Prostate gland (tissue), 2 donors: ENCODE results near the gene LHB.

Experiments
- POLR2A ChIP-seq: fragments of 450-650 bp; IDR thresholded peaks from one replicate; pipeline ENCODE4 v1.6.1; 2016; ENCODE audit warnings: antibody characterized with exemption, mild to moderate bottlenecking
- POLR2AphosphoS5 ChIP-seq: sonication (generic); formaldehyde crosslinking; IDR thresholded peaks from one replicate; pipeline ENCODE4 v1.6.1; 2017; ENCODE audit warnings: antibody characterized with exemption
- TF ChIP-seq, protein P1 (sequence below), 4 experiments: fragments of 200-600 bp in 2 of 4; fragments of 450-650 bp in 2 of 4; sonication (generic) in 2 of 4; IDR thresholded peaks; 1 replicate in 3 of 4; 2 replicates in 1 of 4; pipeline ENCODE4 v1.5.1; 2016 to 2019; ENCODE audit warnings: antibody characterized with exemption in 4 of 4, mild to moderate bottlenecking in 2 of 4, moderate library complexity in 2 of 4

DNA sequence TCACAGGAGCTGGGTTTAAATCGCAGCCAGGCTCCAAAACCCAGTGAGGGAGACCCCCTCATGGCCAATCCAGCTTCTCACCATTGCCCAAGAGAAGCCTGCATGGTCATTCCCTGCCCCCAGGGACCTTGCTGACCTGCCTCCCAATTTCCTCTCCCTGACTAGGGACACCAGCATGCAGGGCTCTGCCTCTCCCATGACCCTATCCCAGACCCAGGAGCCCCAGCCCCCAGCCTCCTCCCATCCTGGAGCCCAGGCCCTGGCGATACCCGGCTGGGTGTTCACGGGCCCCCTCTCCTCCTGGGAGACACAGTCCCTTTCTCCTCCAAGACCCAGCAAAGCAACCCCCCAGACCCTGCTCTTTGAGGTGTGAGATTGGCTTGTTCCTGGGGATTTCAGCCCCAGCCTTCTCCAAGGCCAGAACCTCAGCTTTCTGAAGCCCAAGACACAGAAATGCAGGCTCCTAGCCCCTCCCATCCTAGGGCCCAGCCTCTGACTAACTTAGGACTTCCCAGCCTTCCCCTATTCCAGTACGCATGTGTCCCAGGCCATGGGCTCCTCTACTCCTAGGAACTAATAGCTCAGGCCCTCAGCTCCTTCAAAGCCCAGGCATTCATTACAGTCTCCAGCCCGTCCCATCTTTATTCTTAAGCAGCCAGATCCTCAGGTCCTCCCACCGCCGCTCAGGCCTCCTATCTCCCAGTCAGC is 24.9 kb downstream of the LHB start:
- TF ChIP-seq POLR2A (peak; percentile 83), POLR2AphosphoS5 (peak; percentile 89)
- TF ChIP-seq, protein P1, sequence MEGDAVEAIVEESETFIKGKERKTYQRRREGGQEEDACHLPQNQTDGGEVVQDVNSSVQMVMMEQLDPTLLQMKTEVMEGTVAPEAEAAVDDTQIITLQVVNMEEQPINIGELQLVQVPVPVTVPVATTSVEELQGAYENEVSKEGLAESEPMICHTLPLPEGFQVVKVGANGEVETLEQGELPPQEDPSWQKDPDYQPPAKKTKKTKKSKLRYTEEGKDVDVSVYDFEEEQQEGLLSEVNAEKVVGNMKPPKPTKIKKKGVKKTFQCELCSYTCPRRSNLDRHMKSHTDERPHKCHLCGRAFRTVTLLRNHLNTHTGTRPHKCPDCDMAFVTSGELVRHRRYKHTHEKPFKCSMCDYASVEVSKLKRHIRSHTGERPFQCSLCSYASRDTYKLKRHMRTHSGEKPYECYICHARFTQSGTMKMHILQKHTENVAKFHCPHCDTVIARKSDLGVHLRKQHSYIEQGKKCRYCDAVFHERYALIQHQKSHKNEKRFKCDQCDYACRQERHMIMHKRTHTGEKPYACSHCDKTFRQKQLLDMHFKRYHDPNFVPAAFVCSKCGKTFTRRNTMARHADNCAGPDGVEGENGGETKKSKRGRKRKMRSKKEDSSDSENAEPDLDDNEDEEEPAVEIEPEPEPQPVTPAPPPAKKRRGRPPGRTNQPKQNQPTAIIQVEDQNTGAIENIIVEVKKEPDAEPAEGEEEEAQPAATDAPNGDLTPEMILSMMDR (IDR thresholded peaks at IDR 0.05): no peak
